ENCODE measurements around the gene TEX19. TPM values are rescaled to one million over a fixed set of nuclear protein-coding genes. Genes with fewer than 3 reads are reported as not detected.

The TEX19 gene
- total and polyA plus RNA-seq, 9 of the 15 experiments (the other 6 are each of a cell fraction or from before 2014, with no cell fraction given), result 0.10 to 4.9 (median 1.9) TPM

DNA sequence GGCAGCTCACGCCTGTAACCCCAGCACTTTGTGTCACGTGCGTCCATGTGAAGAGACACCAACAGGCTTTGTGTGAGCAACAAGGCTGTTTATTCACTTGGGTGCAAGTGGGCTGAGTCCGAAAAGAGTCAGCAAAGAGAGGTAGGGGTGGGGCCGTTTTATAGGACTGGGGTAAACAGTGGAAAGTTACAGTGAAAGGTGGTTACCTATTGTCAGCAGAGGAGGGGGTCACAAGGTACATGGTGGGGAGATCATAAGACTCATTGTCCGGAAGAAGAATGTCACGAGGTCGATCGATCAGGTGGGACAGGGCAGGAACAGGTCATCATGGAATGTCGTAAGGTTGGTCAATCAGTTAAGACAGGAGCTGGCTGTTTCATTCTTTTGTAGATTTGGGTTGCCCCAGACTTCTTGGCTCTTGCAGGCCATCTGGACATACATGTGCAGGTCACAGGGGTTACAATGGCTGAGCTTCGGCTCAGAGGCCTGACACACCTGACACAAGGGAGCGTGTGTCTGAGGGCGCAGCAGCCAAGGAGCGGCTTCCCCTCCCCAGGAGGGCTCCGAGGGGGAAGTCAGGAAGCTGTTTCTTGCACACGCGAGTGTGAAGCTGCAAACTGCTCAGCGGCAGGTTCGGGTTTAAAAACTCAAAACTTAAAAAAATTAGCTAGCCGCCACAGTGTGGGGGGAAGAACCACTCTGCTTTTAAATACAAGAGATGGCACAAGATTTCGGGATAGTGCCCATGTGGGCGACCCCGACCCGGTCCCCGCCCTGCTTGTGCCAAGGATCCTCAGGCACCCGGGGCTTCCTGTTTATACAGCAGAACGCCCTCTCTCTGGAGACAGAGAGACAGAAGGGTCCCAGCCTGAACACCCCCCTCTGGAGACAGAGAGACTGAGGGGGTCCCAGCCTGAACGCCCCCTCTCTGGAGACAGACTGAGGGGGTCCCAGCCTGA, 12.4 kb upstream of the TEX19 start (continued):
- TF ChIP-seq RBM14 (IDR thresholded peaks at IDR 0.05; ENCODE audit: borderline replicate concordance, insufficient read depth, low read depth, low read length), result no peak
- no peak for TF ChIP-seq RCOR1 (IDR thresholded peaks at IDR 0.05; ENCODE audit: borderline replicate concordance in 1 of 2, low read depth in 2 of 2, low read length in 2 of 2)
- peak; percentile 27; the same call in 1 of the 2 replicates for TF ChIP-seq CBFA2T2 (conservative IDR thresholded peaks at IDR 0.05)
- 0 out of 2 replicates have a peak, but pooled peaks have one; percentile 18 for TF ChIP-seq IFI16 (CRISPR knock-in tag; IDR thresholded peaks at IDR 0.05)
- TF ChIP-seq ZBTB11 (CRISPR knock-in tag; IDR thresholded peaks at IDR 0.05), result peak in 1 of 3 experiments; percentile 37; a peak in 2 of 6 replicates
- TF ChIP-seq, protein P1, sequence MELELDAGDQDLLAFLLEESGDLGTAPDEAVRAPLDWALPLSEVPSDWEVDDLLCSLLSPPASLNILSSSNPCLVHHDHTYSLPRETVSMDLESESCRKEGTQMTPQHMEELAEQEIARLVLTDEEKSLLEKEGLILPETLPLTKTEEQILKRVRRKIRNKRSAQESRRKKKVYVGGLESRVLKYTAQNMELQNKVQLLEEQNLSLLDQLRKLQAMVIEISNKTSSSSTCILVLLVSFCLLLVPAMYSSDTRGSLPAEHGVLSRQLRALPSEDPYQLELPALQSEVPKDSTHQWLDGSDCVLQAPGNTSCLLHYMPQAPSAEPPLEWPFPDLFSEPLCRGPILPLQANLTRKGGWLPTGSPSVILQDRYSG (tag; conservative IDR thresholded peaks at IDR 0.05; ENCODE audit: low read depth), result peak; percentile 85
- peak; percentile 75 for TF ChIP-seq DMBX1 (CRISPR knock-in tag; IDR thresholded peaks at IDR 0.05; ENCODE audit: borderline replicate concordance)
- peak; percentile 50; the same call in 1 of the 2 replicates for TF ChIP-seq ZNF668 (CRISPR knock-in tag; IDR thresholded peaks at IDR 0.05)
- TF ChIP-seq DPF2 (IDR thresholded peaks at IDR 0.05), result 0 out of 2 replicates have a peak, but pooled peaks have one; percentile 11
- TF ChIP-seq CBFA2T3 (IDR thresholded peaks at IDR 0.05), result peak; percentile 41
- TF ChIP-seq ZBTB43 (CRISPR knock-in tag; IDR thresholded peaks at IDR 0.05), result 0 out of 2 replicates have a peak, but pooled peaks have one; percentile 24
- TF ChIP-seq PTRF (tag; IDR thresholded peaks at IDR 0.05), result peak; percentile 49; the same call in 1 of the 2 replicates
- no peak for TF ChIP-seq ZNF57 (CRISPR knock-in tag; IDR thresholded peaks at IDR 0.05)
- TF ChIP-seq SMAD4 (CRISPR knock-in tag; conservative IDR thresholded peaks at IDR 0.05), result peak; percentile 67
- TF ChIP-seq CXXC5 (CRISPR knock-in tag; IDR thresholded peaks at IDR 0.05), result peak; percentile 37
- TF ChIP-seq NR2C1 (IDR thresholded peaks at IDR 0.05), result no peak
- peak; percentile 52; the same call in 1 of the 2 replicates for TF ChIP-seq NR2C1 (tag; IDR thresholded peaks at IDR 0.05)
